ENCODE measurements around the gene KHDRBS1.

Gene KHDRBS1

DNA sequence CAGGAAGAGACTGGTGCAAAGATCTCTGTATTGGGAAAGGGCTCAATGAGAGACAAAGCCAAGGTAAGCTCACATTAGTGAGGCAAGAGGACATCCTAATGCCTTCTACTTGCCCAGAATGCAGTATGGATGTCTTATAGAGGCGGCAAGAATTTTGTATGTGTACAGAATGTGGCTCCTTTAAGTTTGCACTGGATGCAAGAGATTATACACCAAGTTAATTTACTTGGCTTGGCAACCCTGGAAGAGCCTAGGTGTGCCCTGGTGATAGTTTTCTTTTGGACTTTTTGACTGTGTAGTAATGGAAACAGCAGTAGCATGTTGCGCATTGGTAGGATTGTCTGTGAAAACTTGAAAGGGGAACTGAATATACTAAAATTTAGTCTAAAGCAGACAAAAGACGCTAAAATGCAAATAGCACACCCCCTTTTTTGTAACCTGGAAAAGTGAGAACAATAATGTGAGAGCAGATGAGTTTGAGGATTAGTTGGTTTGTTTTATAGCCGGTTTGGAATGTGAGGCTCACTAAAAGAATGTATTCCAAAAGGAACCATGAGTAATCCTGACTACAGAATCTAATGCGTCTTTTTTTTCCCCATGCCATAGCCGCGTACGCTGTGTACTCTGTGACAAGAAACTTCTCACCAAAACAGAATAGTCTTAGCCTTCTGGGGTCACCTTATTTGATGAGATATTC lies 18.1 kb downstream of the KHDRBS1 start:
- TF ChIP-seq, protein P1, sequence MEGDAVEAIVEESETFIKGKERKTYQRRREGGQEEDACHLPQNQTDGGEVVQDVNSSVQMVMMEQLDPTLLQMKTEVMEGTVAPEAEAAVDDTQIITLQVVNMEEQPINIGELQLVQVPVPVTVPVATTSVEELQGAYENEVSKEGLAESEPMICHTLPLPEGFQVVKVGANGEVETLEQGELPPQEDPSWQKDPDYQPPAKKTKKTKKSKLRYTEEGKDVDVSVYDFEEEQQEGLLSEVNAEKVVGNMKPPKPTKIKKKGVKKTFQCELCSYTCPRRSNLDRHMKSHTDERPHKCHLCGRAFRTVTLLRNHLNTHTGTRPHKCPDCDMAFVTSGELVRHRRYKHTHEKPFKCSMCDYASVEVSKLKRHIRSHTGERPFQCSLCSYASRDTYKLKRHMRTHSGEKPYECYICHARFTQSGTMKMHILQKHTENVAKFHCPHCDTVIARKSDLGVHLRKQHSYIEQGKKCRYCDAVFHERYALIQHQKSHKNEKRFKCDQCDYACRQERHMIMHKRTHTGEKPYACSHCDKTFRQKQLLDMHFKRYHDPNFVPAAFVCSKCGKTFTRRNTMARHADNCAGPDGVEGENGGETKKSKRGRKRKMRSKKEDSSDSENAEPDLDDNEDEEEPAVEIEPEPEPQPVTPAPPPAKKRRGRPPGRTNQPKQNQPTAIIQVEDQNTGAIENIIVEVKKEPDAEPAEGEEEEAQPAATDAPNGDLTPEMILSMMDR (IDR thresholded peaks at IDR 0.05; ENCODE audit: borderline replicate concordance, insufficient read depth, low read depth, low read length) = no peak
- H3K4me3 ChIP-seq (ENCODE audit: low read depth, low read length) = no peak overlapping the region

- TF ChIP-seq, protein P1 (IDR thresholded peaks at IDR 0.05; ENCODE audit: borderline replicate concordance, insufficient read depth, low read depth, low read length) = no peak
- H3K4me3 ChIP-seq (ENCODE audit: low read depth, low read length) = no peak overlapping the region
Measured at GRCh38 chr1:32032275-32032615, 18.6 kb downstream of the KHDRBS1 start.

GRCh38 chr1:32035119-32035518 lies 21.5 kb downstream of the KHDRBS1 start:
- TF ChIP-seq, protein P1 (IDR thresholded peaks at IDR 0.05; ENCODE audit: borderline replicate concordance, insufficient read depth, low read depth, low read length) = no peak
- H3K4me3 ChIP-seq (ENCODE audit: low read depth, low read length) = no peak overlapping the region

- TF ChIP-seq, protein P1 (IDR thresholded peaks at IDR 0.05; ENCODE audit: borderline replicate concordance, insufficient read depth, low read depth, low read length) = no peak
- no peak overlapping the region for H3K4me3 ChIP-seq (ENCODE audit: low read depth, low read length)
Measured at GRCh38 chr1:32040711-32041110, 27.0 kb downstream of the KHDRBS1 start.

DNA sequence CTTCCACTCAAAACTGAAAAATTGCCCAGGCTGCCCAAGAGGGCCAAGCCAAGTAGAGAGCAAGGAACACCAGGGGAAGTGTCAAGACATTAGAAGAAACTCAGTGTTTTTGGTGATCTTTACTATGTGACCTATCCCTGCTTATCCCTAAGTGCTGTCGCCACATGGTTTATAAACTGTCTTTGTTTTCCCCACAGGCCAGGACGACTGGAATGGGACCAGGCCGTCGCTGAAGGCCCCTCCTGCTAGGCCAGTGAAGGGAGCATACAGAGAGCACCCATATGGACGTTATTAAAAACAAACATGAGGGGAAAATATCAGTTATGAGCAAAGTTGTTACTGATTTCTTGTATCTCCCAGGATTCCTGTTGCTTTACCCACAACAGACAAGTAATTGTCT lies 28.7 kb downstream of the KHDRBS1 start:
- TF ChIP-seq, protein P1 (IDR thresholded peaks at IDR 0.05; ENCODE audit: borderline replicate concordance, insufficient read depth, low read depth, low read length) = no peak
- H3K4me3 ChIP-seq (ENCODE audit: low read depth, low read length) = no peak overlapping the region

GRCh38 chr1:32044234-32044633 lies 30.6 kb downstream of the KHDRBS1 start:
- TF ChIP-seq, protein P1 (IDR thresholded peaks at IDR 0.05; ENCODE audit: borderline replicate concordance, insufficient read depth, low read depth, low read length) = no peak
- no peak overlapping the region for H3K4me3 ChIP-seq (ENCODE audit: low read depth, low read length)

GRCh38 chr1:32045772-32046171 lies 32.1 kb downstream of the KHDRBS1 start:
- H3K4me3 ChIP-seq (ENCODE audit: low read depth, low read length) = no peak overlapping the region
- TF ChIP-seq, protein P1 (IDR thresholded peaks at IDR 0.05; ENCODE audit: borderline replicate concordance, insufficient read depth, low read depth, low read length) = no peak

Data from GM12875 (cell line).